ENCODE data around the gene SMG1.

SMG1 gene

DNA sequence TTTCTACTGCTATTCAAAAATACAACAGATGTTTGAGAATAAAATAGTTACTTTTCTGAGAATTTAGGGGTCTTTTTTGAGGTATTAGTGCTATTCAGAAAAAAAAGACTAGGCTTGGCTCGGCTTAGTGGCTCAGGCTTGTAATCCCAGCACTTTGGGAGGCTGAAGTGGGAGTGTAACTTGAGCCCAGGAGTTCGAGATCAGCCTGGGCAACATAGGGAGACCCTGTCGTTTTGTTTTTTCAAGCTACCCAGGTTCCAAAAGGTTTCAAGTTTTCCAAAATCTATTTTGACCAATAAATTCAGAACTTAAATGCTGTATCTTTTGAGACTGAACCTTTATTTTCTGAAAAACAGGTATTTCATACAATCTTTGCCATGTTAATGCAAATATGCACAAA is 121.7 kb downstream of the SMG1 start:
- Histone ChIP-seq H3K27ac (ENCODE audit: low read length) (peak overlapping the region; percentile 42), H3K27me3 (ENCODE audit: control insufficient read depth, insufficient read depth, low read length) (no peaks in the 10 kb centered on the region), H3K9me3 (ENCODE audit: control insufficient read depth, low read depth, low read length) (no peaks in the 10 kb centered on the region), H3K36me3 (ENCODE audit: control insufficient read depth, low read depth, low read length) (peaks cover 25% of the 10 kb centered on the region), H3K4me3 (ENCODE audit: low read length) (peak overlapping the region; percentile 16), H3K9ac (ENCODE audit: low read length) (peak overlapping the region; percentile 40), H3K4me1 (ENCODE audit: control insufficient read depth, low read depth, low read length) (peaks cover 31% of the 10 kb centered on the region)

DNA sequence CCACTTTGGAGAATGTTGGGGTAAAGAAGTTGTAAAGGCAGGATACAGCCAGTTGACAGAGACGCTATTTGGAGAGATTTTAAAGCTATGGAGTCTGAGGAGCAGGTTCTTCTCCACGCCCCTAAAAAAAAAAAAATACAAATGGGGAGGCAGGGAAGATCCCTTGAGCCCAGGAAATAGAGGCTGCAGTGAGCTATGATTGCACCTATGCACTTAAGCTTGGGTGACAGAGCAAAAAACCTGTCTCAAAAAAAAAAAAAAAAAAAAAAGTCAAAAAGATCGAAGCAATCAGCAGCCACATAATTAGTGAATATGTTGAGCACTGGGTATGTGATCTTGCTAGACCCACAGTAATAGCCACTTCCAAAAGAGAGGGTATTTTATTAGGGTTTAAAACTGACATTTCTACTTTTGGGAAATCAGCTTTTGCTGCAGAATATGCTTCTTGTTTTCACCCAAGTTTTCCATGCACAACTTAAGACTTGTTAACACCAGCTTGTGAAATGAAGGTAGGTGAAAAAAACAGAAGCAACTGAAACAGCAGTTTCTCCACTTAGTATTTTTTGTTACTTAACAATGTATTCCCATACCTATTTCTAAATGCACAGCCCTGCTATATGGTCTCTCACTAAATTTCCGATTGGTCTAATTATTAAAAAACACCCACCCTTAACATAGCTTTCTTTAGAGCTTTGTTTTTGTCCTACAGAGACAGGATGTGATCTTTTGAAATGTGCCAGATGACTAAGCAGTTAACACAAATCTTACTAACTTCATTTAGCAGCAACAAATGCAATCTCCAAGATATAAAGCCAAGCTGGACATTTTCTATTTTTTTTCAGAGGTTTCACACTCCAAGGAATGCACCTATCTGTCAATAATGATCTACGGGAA is 122.4 kb downstream of the SMG1 start:
- peak overlapping the region; percentile 16 for H3K4me3 ChIP-seq (ENCODE audit: low read length)
- peaks cover 31% of the 10 kb centered on the region for H3K4me1 ChIP-seq (ENCODE audit: control insufficient read depth, low read depth, low read length)
- no peaks in the 10 kb centered on the region for H3K27me3 ChIP-seq (ENCODE audit: control insufficient read depth, insufficient read depth, low read length)
- no peaks in the 10 kb centered on the region for H3K9me3 ChIP-seq (ENCODE audit: control insufficient read depth, low read depth, low read length)
- peak overlapping the region; percentile 42 for H3K27ac ChIP-seq (ENCODE audit: low read length)
- H3K9ac ChIP-seq (ENCODE audit: low read length): peak overlapping the region; percentile 40
- peaks cover 17% of the 10 kb centered on the region for H3K36me3 ChIP-seq (ENCODE audit: control insufficient read depth, low read depth, low read length)

DNA sequence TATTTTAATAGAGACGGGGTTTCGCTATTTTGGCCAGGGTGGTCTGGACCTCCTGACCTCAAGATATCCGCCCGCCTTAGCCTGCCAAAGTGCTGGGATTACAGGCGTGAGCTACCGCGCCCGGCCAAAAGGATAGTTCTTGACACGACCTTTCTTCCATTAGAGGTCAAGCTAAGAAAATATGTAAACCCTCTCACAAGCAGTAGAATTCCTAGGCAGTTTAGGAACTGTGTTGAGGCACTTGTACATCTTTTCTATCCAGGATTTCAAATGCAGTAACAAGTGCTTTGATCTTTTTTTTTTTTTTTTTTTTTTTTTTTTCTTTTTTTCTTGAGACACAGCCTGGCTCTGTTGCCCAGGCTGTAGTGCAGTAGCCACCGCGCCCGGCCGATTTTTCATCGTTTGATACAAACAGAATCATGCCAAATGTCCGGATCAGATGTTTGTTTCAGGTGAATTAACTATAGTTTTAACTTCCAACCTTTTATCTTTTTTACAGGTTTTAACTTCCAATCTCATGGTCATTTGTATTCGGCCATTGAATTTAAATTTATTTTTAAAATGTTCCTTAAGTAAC is 123.4 kb downstream of the SMG1 start:
- Histone ChIP-seq H3K27ac (ENCODE audit: low read length) (no peak overlapping the region), H3K4me3 (ENCODE audit: low read length) (no peak overlapping the region), H3K4me1 (ENCODE audit: control insufficient read depth, low read depth, low read length) (peaks cover 31% of the 10 kb centered on the region), H3K9ac (ENCODE audit: low read length) (no peak overlapping the region), H3K36me3 (ENCODE audit: control insufficient read depth, low read depth, low read length) (peaks cover 17% of the 10 kb centered on the region), H3K27me3 (ENCODE audit: control insufficient read depth, insufficient read depth, low read length) (no peaks in the 10 kb centered on the region), H3K9me3 (ENCODE audit: control insufficient read depth, low read depth, low read length) (no peaks in the 10 kb centered on the region)

DNA sequence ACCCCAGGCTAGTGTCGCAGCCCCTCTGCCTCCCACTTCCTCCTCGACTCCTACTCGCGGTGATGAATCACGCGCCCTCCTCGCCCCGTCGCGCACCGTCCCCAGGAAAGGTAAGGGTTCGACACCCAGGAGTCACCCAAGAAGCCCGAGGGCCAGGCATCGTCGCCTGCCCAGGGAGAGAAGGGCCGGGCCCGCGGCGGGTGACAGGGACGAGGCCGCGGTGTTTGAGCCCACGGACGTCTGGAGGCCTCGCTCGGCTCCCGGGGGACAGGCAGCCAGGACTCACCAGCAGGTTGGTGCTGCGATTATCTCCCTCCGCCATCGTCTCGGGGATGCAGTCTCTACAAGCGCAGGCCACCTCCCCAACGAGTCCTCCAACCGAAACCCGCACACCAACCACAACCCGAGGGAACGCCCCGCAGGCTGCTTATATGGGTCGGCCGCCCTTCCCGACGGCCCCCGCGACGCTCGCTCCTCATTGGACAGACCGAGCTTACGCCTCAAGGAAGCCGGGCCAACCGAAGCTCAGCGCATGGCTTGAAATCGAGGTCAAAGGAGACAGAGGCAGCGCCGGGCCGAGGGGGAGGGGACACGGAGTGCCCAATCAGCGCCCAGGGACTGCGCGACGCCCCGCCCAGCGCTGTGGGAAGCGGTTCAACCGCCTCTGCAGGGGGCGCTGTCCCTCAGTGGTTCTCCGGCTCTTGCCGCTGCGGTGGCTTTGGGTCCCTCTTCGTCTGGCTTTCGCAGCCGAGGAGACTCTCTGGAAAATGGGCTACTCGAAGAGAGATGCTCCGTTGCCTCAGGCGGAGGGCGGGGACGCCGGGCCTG is 124.8 kb downstream of the SMG1 start, which contains the start of gene ARL6IP1:
Gene ARL6IP1 (minus strand): TSS at position 405 of the 828 bp plus-strand sequence. CDS start 83 bp downstream, at position 322.
- H3K36me3 ChIP-seq (ENCODE audit: control insufficient read depth, low read depth, low read length): peaks cover 24% of the 10 kb centered on the region
- peaks cover 25% of the 10 kb centered on the region for H3K4me1 ChIP-seq (ENCODE audit: control insufficient read depth, low read depth, low read length)
- H3K9me3 ChIP-seq (ENCODE audit: control insufficient read depth, low read depth, low read length): no peaks in the 10 kb centered on the region
- H3K27me3 ChIP-seq (ENCODE audit: control insufficient read depth, insufficient read depth, low read length): no peaks in the 10 kb centered on the region
- H3K27ac ChIP-seq (ENCODE audit: low read length): peak within 1 kb of the TSS; percentile 81
- peak within 1 kb of the TSS; percentile 99 for H3K4me3 ChIP-seq (ENCODE audit: low read length)
- peak within 1 kb of the TSS; percentile 92 for H3K9ac ChIP-seq (ENCODE audit: low read length)

DNA sequence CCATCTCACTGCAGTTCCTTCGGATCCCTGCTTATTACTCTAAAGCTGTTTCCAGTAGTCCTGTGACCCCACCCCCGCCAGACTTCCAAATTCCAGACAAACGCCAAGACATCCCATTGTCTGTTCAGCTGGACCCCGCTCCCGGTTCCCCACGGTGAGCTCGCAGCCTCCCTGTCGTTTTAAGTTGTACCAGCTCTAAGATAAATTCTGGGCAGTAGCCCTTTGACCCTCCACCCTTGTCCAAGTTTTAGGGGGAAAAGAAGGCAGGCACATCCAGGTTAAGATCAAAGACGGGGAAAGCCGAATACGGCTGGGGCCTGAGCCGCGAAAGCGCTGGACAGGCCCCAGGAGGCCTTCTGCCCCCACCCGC is 125.4 kb downstream of the SMG1 start:
- Histone ChIP-seq H3K27me3 (ENCODE audit: control insufficient read depth, insufficient read depth, low read length) (no peaks in the 10 kb centered on the region), H3K36me3 (ENCODE audit: control insufficient read depth, low read depth, low read length) (peaks cover 30% of the 10 kb centered on the region), H3K4me1 (ENCODE audit: control insufficient read depth, low read depth, low read length) (peaks cover 19% of the 10 kb centered on the region), H3K27ac (ENCODE audit: low read length) (peak overlapping the region; percentile 36), H3K9me3 (ENCODE audit: control insufficient read depth, low read depth, low read length) (no peaks in the 10 kb centered on the region), H3K4me3 (ENCODE audit: low read length) (peak overlapping the region; percentile 99), H3K9ac (ENCODE audit: low read length) (peak overlapping the region; percentile 92)

DNA sequence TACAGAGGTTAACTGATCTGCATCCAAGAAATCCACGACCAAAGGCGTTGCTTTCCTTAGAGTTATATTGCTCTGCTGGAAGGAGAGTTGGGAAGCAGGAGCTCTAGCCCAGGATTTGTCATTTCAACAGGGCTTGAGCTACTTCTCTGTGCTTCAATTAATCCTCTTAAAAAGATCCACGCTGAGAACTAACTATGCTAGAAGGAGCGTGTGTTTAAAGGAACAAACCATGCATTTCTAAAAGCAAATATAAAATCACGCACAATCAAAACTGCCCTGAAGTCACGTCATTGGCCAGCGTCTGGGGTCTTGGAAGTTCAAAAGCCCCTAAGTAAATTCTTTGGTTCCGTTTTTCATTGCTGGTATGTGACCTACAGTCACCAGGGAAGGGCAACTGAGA is 125.9 kb downstream of the SMG1 start:
- Histone ChIP-seq H3K27me3 (ENCODE audit: control insufficient read depth, insufficient read depth, low read length) (no peaks in the 10 kb centered on the region), H3K9me3 (ENCODE audit: control insufficient read depth, low read depth, low read length) (no peaks in the 10 kb centered on the region), H3K27ac (ENCODE audit: low read length) (no peak overlapping the region), H3K4me3 (ENCODE audit: low read length) (peak overlapping the region; percentile 99), H3K9ac (ENCODE audit: low read length) (peak overlapping the region; percentile 92), H3K36me3 (ENCODE audit: control insufficient read depth, low read depth, low read length) (peaks cover 35% of the 10 kb centered on the region), H3K4me1 (ENCODE audit: control insufficient read depth, low read depth, low read length) (peaks cover 15% of the 10 kb centered on the region)

DNA sequence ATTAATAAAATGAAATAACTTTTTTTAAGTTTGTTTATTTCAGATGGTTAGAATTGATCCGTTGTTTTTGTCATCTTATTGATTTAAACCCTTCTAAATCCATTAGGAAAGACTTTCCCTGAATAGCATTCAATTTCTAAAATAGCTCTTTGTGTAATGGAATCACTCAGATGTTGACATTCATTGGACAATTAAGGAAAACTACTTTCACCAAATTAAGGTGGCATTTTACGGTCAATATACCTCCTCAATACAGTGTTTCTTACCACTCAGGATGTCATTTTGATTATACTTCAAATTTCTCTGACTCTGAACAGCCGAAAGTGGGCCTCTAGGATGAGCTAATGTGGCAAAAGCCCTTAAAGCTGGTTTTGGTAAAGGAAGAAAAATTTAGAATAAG is 126.7 kb downstream of the SMG1 start:
- Histone ChIP-seq H3K36me3 (ENCODE audit: control insufficient read depth, low read depth, low read length) (peaks cover 42% of the 10 kb centered on the region), H3K9ac (ENCODE audit: low read length) (no peak overlapping the region), H3K27me3 (ENCODE audit: control insufficient read depth, insufficient read depth, low read length) (no peaks in the 10 kb centered on the region), H3K4me1 (ENCODE audit: control insufficient read depth, low read depth, low read length) (peaks cover 8% of the 10 kb centered on the region), H3K27ac (ENCODE audit: low read length) (no peak overlapping the region), H3K9me3 (ENCODE audit: control insufficient read depth, low read depth, low read length) (no peaks in the 10 kb centered on the region), H3K4me3 (ENCODE audit: low read length) (peak overlapping the region; percentile 99)

DNA sequence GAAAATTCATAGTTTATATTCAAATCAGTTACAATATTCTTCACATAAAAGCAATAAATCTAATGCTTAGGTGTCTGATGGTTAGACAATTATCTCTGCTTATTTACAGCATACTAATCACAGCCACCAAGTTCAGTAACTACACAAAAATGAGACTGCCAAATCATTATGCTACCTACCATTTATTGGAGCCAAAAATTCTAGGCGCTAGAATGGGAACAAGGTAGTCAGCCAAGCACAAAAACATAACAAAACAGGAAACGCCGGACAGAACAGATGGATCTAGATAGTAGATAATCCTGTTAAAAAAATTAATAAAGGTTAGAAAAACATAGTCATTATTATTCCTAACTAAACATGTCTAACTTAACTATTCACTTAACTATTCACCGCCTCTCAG is 128.5 kb downstream of the SMG1 start:
- H3K4me1 ChIP-seq (ENCODE audit: control insufficient read depth, low read depth, low read length): no peaks in the 10 kb centered on the region
- no peak overlapping the region for H3K9ac ChIP-seq (ENCODE audit: low read length)
- H3K27ac ChIP-seq (ENCODE audit: low read length): no peak overlapping the region
- no peak overlapping the region for H3K4me3 ChIP-seq (ENCODE audit: low read length)
- H3K36me3 ChIP-seq (ENCODE audit: control insufficient read depth, low read depth, low read length): peaks cover 56% of the 10 kb centered on the region
- H3K27me3 ChIP-seq (ENCODE audit: control insufficient read depth, insufficient read depth, low read length): no peaks in the 10 kb centered on the region
- no peaks in the 10 kb centered on the region for H3K9me3 ChIP-seq (ENCODE audit: control insufficient read depth, low read depth, low read length)

DNA sequence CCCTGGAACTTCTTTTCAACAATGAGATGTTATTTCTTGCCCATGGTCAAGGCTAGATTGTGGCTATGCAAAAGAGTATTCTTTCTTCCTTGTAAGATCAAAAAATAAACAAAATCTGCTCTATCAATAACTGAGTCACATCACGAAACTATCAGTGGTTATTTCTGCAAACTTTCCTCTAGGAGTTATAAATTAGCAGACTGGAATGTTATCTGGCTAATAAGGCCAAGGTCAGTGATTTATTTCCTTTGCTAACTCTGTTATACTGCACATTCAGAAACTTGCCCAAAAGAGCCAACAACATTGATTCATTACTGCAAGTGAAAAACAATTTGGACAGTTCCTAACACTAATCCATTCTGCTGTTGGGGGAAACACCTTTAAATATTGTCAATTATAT is 129.8 kb downstream of the SMG1 start:
- Histone ChIP-seq H3K27me3 (ENCODE audit: control insufficient read depth, insufficient read depth, low read length) (no peaks in the 10 kb centered on the region), H3K36me3 (ENCODE audit: control insufficient read depth, low read depth, low read length) (peaks cover 70% of the 10 kb centered on the region), H3K4me3 (ENCODE audit: low read length) (no peak overlapping the region), H3K9ac (ENCODE audit: low read length) (no peak overlapping the region), H3K9me3 (ENCODE audit: control insufficient read depth, low read depth, low read length) (no peaks in the 10 kb centered on the region), H3K27ac (ENCODE audit: low read length) (no peak overlapping the region), H3K4me1 (ENCODE audit: control insufficient read depth, low read depth, low read length) (no peaks in the 10 kb centered on the region)

DNA sequence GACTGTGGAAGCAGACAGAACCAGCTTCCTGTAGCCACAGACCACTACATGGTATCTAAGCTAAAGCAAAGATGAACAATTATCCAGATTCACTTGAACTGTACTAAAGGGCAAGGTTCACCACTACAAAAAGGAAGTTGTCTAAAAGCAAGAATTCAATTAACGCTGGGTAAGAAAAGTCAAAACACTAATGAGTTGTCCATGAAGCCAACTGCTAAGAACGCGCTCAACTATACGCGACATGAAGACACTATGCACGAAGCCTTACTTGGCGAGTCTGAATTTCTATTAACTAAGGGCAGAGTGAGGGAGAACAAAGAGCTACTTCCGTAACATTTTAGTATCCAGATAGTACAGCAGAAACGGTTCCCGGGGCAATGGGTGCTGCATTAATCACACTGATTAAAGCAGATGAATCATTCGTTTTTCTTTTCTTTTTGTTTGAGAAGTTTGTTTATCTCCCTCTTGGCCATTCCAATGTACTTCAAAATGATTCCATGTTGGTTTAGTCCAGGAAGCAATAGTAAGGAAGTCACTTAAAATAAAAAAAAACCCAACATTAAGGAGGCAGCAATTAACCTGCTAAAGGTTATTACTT is 133.3 kb downstream of the SMG1 start:
- Histone ChIP-seq H3K9ac (ENCODE audit: low read length) (no peak overlapping the region), H3K27ac (ENCODE audit: low read length) (no peak overlapping the region), H3K4me3 (ENCODE audit: low read length) (no peak overlapping the region), H3K27me3 (ENCODE audit: control insufficient read depth, insufficient read depth, low read length) (no peaks in the 10 kb centered on the region), H3K36me3 (ENCODE audit: control insufficient read depth, low read depth, low read length) (peaks cover 78% of the 10 kb centered on the region), H3K4me1 (ENCODE audit: control insufficient read depth, low read depth, low read length) (peaks cover 2% of the 10 kb centered on the region), H3K9me3 (ENCODE audit: control insufficient read depth, low read depth, low read length) (no peaks in the 10 kb centered on the region)

Data from iPS-18a (cell line).